Measurements from ENCODE around the gene CCDC71L. TPM values are rescaled to one million over a fixed set of nuclear protein-coding genes. Genes with fewer than 3 reads are reported as not detected.

CCDC71L gene
- total and polyA plus RNA-seq, 4 donors = 7.4 to 16.6 (median 12.3) TPM

DNA sequence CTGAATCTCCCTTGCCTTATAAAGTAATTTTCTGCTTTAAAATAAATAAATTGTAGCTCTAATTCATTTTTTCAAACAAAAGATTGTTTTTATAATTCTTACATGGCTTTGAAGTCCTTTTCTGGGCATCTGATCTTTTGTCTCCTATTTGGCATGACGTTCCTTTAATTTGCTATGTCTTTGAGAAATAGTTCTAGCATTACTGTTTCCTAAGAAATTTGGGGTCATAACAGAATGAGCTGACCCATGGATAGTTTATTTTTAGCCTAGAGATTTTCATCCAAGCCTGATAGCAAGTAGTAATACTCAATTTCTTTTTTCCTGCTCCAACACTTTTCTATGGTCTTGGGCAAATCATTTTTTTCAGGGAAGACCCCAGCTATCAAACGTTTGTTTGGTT lies 31.4 kb downstream of the CCDC71L start:
- no peaks in the 10 kb centered on the region for H3K4me1 ChIP-seq (ENCODE audit: control insufficient read depth in 4 of 4, insufficient read depth in 4 of 4, low read length in 3 of 4)
- H3K27me3 ChIP-seq (ENCODE audit: control insufficient read depth in 4 of 4, insufficient read depth in 4 of 4, low read length in 3 of 4) = no peaks in the 10 kb centered on the region
- H3K27ac ChIP-seq (ENCODE audit: low read depth in 1 of 2, low read length in 2 of 2) = no peak overlapping the region
- TF ChIP-seq JUND (IDR thresholded peaks at IDR 0.05) = no peak
- no peak for TF ChIP-seq RAD21 (IDR thresholded peaks at IDR 0.05)
- TF ChIP-seq, protein P1, sequence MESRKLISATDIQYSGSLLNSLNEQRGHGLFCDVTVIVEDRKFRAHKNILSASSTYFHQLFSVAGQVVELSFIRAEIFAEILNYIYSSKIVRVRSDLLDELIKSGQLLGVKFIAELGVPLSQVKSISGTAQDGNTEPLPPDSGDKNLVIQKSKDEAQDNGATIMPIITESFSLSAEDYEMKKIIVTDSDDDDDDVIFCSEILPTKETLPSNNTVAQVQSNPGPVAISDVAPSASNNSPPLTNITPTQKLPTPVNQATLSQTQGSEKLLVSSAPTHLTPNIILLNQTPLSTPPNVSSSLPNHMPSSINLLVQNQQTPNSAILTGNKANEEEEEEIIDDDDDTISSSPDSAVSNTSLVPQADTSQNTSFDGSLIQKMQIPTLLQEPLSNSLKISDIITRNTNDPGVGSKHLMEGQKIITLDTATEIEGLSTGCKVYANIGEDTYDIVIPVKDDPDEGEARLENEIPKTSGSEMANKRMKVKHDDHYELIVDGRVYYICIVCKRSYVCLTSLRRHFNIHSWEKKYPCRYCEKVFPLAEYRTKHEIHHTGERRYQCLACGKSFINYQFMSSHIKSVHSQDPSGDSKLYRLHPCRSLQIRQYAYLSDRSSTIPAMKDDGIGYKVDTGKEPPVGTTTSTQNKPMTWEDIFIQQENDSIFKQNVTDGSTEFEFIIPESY (IDR thresholded peaks at IDR 0.05) = no peak
- TF ChIP-seq TAF1 (conservative IDR thresholded peaks at IDR 0.05) = no peak
- peak; percentile 35 for TF ChIP-seq NR2F2 (IDR thresholded peaks at IDR 0.05)
- no peak for TF ChIP-seq EGR1 (IDR thresholded peaks at IDR 0.05; ENCODE audit: low read depth in 2 of 2)
- no peak for TF ChIP-seq FOXA2 (IDR thresholded peaks at IDR 0.05)
- H3K9me3 ChIP-seq (ENCODE audit: control insufficient read depth in 4 of 4, low read length in 3 of 4) = no peaks in the 10 kb centered on the region
- 69% methylated on average over 2 of the region's 2 CpGs for WGBS
- H3K4me3 ChIP-seq (ENCODE audit: low read depth in 1 of 3, low read length in 3 of 3) = no peak overlapping the region
- DNase-seq (ENCODE audit: low spot score) = no peak
- no peaks in the 10 kb centered on the region for H3K36me3 ChIP-seq (ENCODE audit: control insufficient read depth in 4 of 4, insufficient read depth in 3 of 4, low read depth in 1 of 4, low read length in 3 of 4)
- no peak overlapping the region for H3K9ac ChIP-seq (ENCODE audit: low read depth in 1 of 2, low read length in 2 of 2)

DNA sequence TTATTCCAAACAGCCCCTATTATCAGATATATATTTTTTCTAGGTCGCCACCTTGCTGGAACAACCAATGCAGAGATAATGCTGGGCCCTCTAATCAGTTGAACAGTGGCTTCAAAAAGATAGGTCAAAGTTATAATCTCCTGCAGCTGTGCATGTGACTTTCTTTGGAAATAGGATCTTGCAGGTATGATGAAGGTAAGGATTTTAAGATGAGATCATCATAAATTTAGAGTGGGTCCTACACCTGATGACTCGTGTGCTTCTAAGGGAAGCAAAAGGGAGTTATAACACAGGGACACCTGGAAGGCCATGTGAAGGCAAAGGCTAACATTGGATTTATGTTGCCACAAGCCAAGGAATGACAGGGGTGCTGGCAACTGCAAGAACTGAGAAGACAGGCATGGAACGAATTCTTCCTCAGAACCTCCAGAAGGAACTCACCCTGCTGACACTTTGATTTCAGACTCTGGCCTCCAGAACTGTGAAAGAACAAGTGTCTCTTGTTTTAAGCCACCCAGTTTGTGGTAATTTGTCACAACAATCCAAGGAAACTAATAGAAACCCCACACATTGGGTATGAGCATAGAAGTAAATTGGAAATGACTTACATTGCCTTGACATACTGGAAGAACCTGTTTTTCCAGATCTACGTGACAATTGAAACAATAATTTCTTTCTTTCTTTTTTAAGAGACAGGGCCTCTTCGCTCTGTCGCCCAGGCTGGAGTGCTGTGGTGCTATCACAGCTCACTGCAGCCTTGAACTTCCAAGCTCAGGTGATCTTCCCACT lies 34.4 kb downstream of the CCDC71L start:
- Histone ChIP-seq H3K27ac (ENCODE audit: low read depth in 1 of 2, low read length in 2 of 2) (no peak overlapping the region), H3K4me3 (ENCODE audit: low read depth in 1 of 3, low read length in 3 of 3) (no peak overlapping the region), H3K27me3 (ENCODE audit: control insufficient read depth in 4 of 4, insufficient read depth in 4 of 4, low read length in 3 of 4) (no peaks in the 10 kb centered on the region), H3K36me3 (ENCODE audit: control insufficient read depth in 4 of 4, insufficient read depth in 3 of 4, low read depth in 1 of 4, low read length in 3 of 4) (no peaks in the 10 kb centered on the region), H3K4me1 (ENCODE audit: control insufficient read depth in 4 of 4, insufficient read depth in 4 of 4, low read length in 3 of 4) (peaks cover 0 to 3% (median 2%) of the 10 kb centered on the region in 4 donors), H3K9ac (ENCODE audit: low read depth in 1 of 2, low read length in 2 of 2) (no peak overlapping the region), H3K9me3 (ENCODE audit: control insufficient read depth in 4 of 4, low read length in 3 of 4) (no peaks in the 10 kb centered on the region)
- no peak for DNase-seq (ENCODE audit: low spot score)
- 92% methylated on average over 6 of the region's 6 CpGs for WGBS
- TF ChIP-seq RAD21 (IDR thresholded peaks at IDR 0.05) (no peak), FOXA2 (IDR thresholded peaks at IDR 0.05) (no peak), HNF4A (conservative IDR thresholded peaks at IDR 0.05) (no peak), JUND (IDR thresholded peaks at IDR 0.05) (no peak), RXRA (IDR thresholded peaks at IDR 0.05) (no peak), NR2F2 (IDR thresholded peaks at IDR 0.05) (no peak), GABPA (IDR thresholded peaks at IDR 0.05 in 1 of 2, conservative IDR thresholded peaks at IDR 0.05 in 1 of 2) (no peak), SP1 (IDR thresholded peaks at IDR 0.05) (no peak), EGR1 (IDR thresholded peaks at IDR 0.05; ENCODE audit: low read depth in 2 of 2) (no peak), TAF1 (conservative IDR thresholded peaks at IDR 0.05) (no peak)
- TF ChIP-seq, protein P1 (IDR thresholded peaks at IDR 0.05) = no peak
- TF ChIP-seq, protein P2, sequence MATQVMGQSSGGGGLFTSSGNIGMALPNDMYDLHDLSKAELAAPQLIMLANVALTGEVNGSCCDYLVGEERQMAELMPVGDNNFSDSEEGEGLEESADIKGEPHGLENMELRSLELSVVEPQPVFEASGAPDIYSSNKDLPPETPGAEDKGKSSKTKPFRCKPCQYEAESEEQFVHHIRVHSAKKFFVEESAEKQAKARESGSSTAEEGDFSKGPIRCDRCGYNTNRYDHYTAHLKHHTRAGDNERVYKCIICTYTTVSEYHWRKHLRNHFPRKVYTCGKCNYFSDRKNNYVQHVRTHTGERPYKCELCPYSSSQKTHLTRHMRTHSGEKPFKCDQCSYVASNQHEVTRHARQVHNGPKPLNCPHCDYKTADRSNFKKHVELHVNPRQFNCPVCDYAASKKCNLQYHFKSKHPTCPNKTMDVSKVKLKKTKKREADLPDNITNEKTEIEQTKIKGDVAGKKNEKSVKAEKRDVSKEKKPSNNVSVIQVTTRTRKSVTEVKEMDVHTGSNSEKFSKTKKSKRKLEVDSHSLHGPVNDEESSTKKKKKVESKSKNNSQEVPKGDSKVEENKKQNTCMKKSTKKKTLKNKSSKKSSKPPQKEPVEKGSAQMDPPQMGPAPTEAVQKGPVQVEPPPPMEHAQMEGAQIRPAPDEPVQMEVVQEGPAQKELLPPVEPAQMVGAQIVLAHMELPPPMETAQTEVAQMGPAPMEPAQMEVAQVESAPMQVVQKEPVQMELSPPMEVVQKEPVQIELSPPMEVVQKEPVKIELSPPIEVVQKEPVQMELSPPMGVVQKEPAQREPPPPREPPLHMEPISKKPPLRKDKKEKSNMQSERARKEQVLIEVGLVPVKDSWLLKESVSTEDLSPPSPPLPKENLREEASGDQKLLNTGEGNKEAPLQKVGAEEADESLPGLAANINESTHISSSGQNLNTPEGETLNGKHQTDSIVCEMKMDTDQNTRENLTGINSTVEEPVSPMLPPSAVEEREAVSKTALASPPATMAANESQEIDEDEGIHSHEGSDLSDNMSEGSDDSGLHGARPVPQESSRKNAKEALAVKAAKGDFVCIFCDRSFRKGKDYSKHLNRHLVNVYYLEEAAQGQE (IDR thresholded peaks at IDR 0.05) = no peak
- TF ChIP-seq, protein P3, sequence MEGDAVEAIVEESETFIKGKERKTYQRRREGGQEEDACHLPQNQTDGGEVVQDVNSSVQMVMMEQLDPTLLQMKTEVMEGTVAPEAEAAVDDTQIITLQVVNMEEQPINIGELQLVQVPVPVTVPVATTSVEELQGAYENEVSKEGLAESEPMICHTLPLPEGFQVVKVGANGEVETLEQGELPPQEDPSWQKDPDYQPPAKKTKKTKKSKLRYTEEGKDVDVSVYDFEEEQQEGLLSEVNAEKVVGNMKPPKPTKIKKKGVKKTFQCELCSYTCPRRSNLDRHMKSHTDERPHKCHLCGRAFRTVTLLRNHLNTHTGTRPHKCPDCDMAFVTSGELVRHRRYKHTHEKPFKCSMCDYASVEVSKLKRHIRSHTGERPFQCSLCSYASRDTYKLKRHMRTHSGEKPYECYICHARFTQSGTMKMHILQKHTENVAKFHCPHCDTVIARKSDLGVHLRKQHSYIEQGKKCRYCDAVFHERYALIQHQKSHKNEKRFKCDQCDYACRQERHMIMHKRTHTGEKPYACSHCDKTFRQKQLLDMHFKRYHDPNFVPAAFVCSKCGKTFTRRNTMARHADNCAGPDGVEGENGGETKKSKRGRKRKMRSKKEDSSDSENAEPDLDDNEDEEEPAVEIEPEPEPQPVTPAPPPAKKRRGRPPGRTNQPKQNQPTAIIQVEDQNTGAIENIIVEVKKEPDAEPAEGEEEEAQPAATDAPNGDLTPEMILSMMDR (IDR thresholded peaks at IDR 0.05; ENCODE audit: low read depth, low read length, missing input control) = no peak
- TF ChIP-seq, protein P4, sequence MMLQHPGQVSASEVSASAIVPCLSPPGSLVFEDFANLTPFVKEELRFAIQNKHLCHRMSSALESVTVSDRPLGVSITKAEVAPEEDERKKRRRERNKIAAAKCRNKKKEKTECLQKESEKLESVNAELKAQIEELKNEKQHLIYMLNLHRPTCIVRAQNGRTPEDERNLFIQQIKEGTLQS (IDR thresholded peaks at IDR 0.05) = no peak
